Endothelial cell (in vitro differentiated cells): ENCODE data around the gene PLXNB1. TPM values are rescaled to one million over a fixed set of nuclear protein-coding genes. Genes with fewer than 3 reads are reported as not detected.
"Not testable (repeated sequence)": the region's sequence is repeated elsewhere in the genome, so short reads cannot be mapped to it uniquely, and the experiment has no call there.

Experiments used
- DNase-seq: peaks from one replicate; pipeline ENCODE4 v3.0.0; 2021; ENCODE audit warnings: low spot score
- H3K27ac Mint-ChIP-seq: one replicate; pipeline ENCODE4 v1.8.0; 2021; ENCODE audit warnings: mixed read lengths, inconsistent platforms; ENCODE audit not compliant: unreplicated experiment
- H3K27me3 Mint-ChIP-seq: one replicate; pipeline ENCODE4 v1.8.0; 2021; ENCODE audit warnings: mild to moderate bottlenecking, moderate library complexity, mixed read lengths, inconsistent platforms; ENCODE audit not compliant: unreplicated experiment
- H3K36me3 Mint-ChIP-seq: one replicate; pipeline ENCODE4 v1.8.0; 2021; ENCODE audit warnings: mild to moderate bottlenecking, low read depth, mixed read lengths, inconsistent platforms; ENCODE audit not compliant: unreplicated experiment
- H3K4me1 Mint-ChIP-seq: one replicate; pipeline ENCODE4 v1.8.0; 2021; ENCODE audit warnings: mild to moderate bottlenecking, mixed read lengths, inconsistent platforms; ENCODE audit not compliant: unreplicated experiment
- H3K4me3 Mint-ChIP-seq: one replicate; pipeline ENCODE4 v1.8.0; 2021; ENCODE audit warnings: mild to moderate bottlenecking, mixed read lengths, inconsistent platforms; ENCODE audit not compliant: unreplicated experiment
- H3K9me3 Mint-ChIP-seq: one replicate; pipeline ENCODE4 v1.8.0; 2021; ENCODE audit warnings: mixed read lengths, inconsistent platforms; ENCODE audit not compliant: unreplicated experiment
- CTCF ChIP-seq: fragments of 200-600 bp; sonication (generic); IDR thresholded peaks from one replicate; pipeline ENCODE4 v1.5.0; 2021; ENCODE audit warnings: antibody characterized with exemption; ENCODE audit not compliant: unreplicated experiment
- total RNA-seq: library from RNA; stranded (reverse); fragmentation: NEBNext Ultra II Directional; extraction: Animal tissue kit (Norgen Biotek cat#: 25700); gene quantifications from one replicate; pipeline ENCODE4 v1.2.1, GENCODE V29; 2021; ENCODE audit not compliant: unreplicated experiment

PLXNB1 gene
- total RNA-seq, 1 donor from 2014 or later, result 68.7 TPM

DNA sequence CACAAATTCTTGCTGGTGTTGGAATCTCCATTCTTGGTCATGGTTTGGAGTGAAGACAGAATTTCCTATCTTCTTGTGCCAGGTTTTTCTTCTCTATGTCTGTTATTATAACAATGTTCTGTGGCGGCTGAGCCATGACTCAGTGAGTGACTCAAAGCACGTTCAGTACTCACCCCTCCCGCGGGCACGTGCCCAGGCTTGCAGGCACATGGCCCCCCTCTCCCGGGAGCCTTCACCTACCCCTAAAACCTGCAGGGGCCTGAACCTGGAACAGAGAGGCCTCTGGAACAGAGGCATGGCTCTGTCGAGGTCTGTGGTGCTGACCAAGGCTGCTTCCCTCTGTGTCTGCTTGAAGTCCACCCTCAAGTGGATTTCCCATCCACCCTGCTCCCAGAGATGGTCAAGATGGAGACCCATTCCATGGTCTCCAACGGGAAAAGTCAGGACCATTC lies 27.6 kb downstream of the PLXNB1 start:
- H3K36me3 Mint-ChIP-seq, result peaks cover 18% of the 10 kb centered on the region
- H3K4me1 Mint-ChIP-seq, result peaks cover 11% of the 10 kb centered on the region
- no peaks in the 10 kb centered on the region for H3K9me3 Mint-ChIP-seq
- DNase-seq, result peak; percentile 2
- no peak overlapping the region for H3K4me3 Mint-ChIP-seq
- peaks cover 9% of the 10 kb centered on the region for H3K27me3 Mint-ChIP-seq
- no peak for TF ChIP-seq CTCF
- no peak overlapping the region for H3K27ac Mint-ChIP-seq

DNA sequence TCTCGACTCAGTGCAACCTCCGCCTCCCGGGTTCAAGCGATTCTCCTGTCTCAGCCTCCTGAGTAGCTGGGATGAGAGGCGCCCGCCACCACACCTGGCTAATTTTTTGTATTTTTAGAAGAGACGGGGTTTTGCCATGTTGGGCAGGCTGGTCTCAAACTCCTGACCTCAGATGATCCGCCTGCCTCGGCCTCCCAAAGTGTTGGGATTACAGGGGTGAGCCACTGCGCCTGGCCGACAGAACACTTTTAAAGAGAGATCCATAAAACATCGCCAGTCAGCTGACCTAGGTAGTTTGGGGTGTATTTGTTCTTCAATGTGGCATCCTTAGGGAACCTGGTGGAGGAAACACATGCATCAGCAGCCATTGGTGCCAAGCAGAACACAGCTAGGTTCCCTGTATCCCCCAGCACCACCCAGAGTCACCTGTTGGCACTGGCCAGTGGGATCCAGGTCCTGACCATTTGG lies 28.4 kb downstream of the PLXNB1 start:
- not testable (repeated sequence) for H3K27ac Mint-ChIP-seq, H3K4me3 Mint-ChIP-seq
- DNase-seq, result peak; percentile 2

DNA sequence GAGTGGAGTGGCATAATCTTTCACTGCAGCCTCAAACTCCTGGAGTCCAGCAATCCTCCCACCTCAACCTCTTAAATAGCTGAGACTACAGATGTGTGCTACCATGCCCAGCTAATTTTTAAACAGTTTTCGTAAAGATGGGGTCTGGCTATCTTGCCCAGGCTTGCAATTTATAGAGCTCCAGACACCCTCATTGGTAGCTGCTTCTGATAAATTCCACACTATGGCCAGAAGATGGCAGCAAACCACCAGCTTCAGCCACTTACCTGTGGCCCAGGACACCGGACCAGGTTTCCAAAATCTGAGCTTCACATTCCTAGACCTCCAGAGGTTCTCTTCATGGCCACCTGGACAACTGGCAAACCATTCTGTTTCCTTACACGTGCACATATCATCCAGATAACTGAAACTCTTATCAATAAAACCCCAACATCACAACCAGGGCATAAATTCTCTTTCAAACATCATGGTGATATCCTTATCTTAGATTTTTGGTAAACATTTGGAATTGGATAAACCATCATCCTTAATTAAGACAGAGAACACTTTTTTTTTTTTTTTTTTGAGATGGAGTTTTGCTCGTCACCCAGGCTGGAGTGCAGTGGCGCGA lies 29.0 kb downstream of the PLXNB1 start:
- DNase-seq, result peak; percentile 36
- Mint-ChIP-seq H3K27me3 (peaks cover 7% of the 10 kb centered on the region), H3K9me3 (no peaks in the 10 kb centered on the region), H3K27ac (no peak overlapping the region), H3K4me1 (peaks cover 4% of the 10 kb centered on the region), H3K4me3 (peak overlapping the region; percentile 51), H3K36me3 (peaks cover 9% of the 10 kb centered on the region)
- TF ChIP-seq CTCF, result peak; percentile 76

More for the DNA sequence above, 28.4 kb downstream of the PLXNB1 start:
- not testable (repeated sequence) for H3K27me3 Mint-ChIP-seq, H3K9me3 Mint-ChIP-seq, H3K4me1 Mint-ChIP-seq
- H3K36me3 Mint-ChIP-seq, result peaks cover 15% of the 10 kb centered on the region

DNA sequence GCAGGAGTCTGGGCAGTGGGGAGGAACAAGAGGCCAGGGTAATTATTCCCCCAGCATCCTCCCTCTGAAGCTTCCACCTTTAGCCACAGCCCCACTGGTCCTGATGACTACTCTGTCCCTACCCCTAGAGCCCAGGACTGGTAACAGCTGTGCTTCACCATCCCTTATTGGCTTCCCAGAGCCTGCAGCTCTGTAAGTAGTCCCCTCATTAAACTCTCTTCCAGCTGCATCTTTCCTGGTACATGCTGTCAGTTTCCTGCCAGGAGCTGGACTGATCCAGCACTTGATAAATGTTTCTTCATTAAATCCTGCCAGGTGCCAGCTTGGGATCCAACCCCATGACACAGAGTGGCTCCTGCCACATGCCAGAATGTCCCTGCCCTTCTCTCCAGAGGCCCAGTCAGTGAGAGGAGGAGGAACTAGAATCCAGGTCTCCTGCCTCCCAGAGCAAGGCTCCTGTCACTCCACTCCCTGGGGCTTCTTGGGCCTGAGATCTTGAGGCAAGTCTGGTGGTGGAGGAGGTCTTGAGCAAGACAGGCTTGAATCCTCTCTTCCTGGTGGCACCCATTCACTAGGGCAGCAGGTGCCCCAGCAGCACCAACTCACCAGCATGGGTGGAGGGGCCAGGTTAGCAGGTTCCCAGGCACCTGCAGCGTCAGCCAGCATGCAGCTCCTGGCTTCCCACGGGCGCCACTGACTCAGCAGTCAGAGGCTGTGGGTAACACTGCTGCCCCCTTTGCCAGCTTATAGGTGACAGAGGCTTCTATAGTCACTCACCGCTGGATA lies 30.3 kb downstream of the PLXNB1 start:
- DNase-seq, result no peak

More for the DNA sequence above, 30.3 kb downstream of the PLXNB1 start:
- H3K27ac Mint-ChIP-seq, result no peak overlapping the region
- no peak overlapping the region for H3K4me3 Mint-ChIP-seq
- H3K27me3 Mint-ChIP-seq, result peaks cover 7% of the 10 kb centered on the region
- TF ChIP-seq CTCF, result no peak
- H3K36me3 Mint-ChIP-seq, result peaks cover 8% of the 10 kb centered on the region
- no peaks in the 10 kb centered on the region for H3K9me3 Mint-ChIP-seq
- H3K4me1 Mint-ChIP-seq, result peaks cover 4% of the 10 kb centered on the region
